Liver (tissue), 9 donors: ENCODE results near the gene NIPAL1. TPM values are rescaled to one million over a fixed set of nuclear protein-coding genes. Genes with fewer than 3 reads are reported as not detected.
"Not testable (repeated sequence)": the region's sequence is repeated elsewhere in the genome, so short reads cannot be mapped to it uniquely, and the experiment has no call there.

Experiments
- DNase-seq: peaks from one replicate; pipeline ENCODE4 v3.0.0-alpha.2; 2017; ENCODE audit warnings: low spot score
- H3K27ac ChIP-seq, 2 donors: one replicate each; pipeline ENCODE4 v1.7.0; 2013; ENCODE audit warnings: inconsistent platforms in 2 of 2, low read length in 2 of 2, control low read depth in 1 of 2, low read depth in 1 of 2, mild to moderate bottlenecking in 1 of 2
- H3K27me3 ChIP-seq, 4 donors: one replicate each; pipeline versions ENCODE4 v1.6.1 to v1.7.0; 2013; ENCODE audit warnings: low read length in 3 of 4, inconsistent platforms in 1 of 4, mild to moderate bottlenecking in 1 of 4, moderate library complexity in 1 of 4; ENCODE audit not compliant: control insufficient read depth in 4 of 4, insufficient read depth in 4 of 4
- H3K36me3 ChIP-seq, 4 donors: one replicate each; pipeline versions ENCODE4 v1.6.1 to v1.7.0; 2013; ENCODE audit warnings: low read length in 3 of 4, mild to moderate bottlenecking in 3 of 4, low read depth in 1 of 4, moderate library complexity in 1 of 4; ENCODE audit not compliant: control insufficient read depth in 4 of 4, insufficient read depth in 3 of 4
- H3K4me1 ChIP-seq, 4 donors: one replicate each; pipeline versions ENCODE4 v1.6.1 to v1.7.0; 2013; ENCODE audit warnings: low read length in 3 of 4, mild to moderate bottlenecking in 3 of 4, moderate library complexity in 1 of 4; ENCODE audit not compliant: control insufficient read depth in 4 of 4, insufficient read depth in 4 of 4
- H3K4me3 ChIP-seq, 3 donors: one replicate each; pipeline versions ENCODE4 v1.6.1 to v1.7.0; 2013; ENCODE audit warnings: low read length in 3 of 3, control low read depth in 1 of 3, low read depth in 1 of 3, mild to moderate bottlenecking in 1 of 3
- H3K9ac ChIP-seq, 2 donors: one replicate each; pipeline ENCODE4 v1.7.0; 2013; ENCODE audit warnings: low read length in 2 of 2, mild to moderate bottlenecking in 2 of 2, moderate library complexity in 2 of 2, control low read depth in 1 of 2, low read depth in 1 of 2
- H3K9me3 ChIP-seq, 4 donors: one replicate each; pipeline versions ENCODE4 v1.6.1 to v1.7.0; 2013; ENCODE audit warnings: low read length in 3 of 4; ENCODE audit not compliant: control insufficient read depth in 4 of 4
- EGR1 ChIP-seq, 2 donors: IDR thresholded peaks; 2 replicates each; pipeline ENCODE4 v1.6.1; 2016 to 2018; ENCODE audit warnings: antibody characterized with exemption in 2 of 2, low read depth in 2 of 2
- FOXA1 ChIP-seq: IDR thresholded peaks from 2 replicates; pipeline ENCODE4 v1.6.1; 2016; ENCODE audit warnings: antibody characterized with exemption
- GABPA ChIP-seq, 2 donors: IDR thresholded peaks in 1 of 2; conservative IDR thresholded peaks in 1 of 2; 2 replicates each; pipeline ENCODE4 v1.6.1; 2016; ENCODE audit warnings: antibody characterized with exemption in 2 of 2, mild to moderate bottlenecking in 1 of 2, moderate library complexity in 1 of 2
- HNF4A ChIP-seq, 2 donors: conservative IDR thresholded peaks; 2 replicates each; pipeline ENCODE4 v1.6.1; 2016; ENCODE audit warnings: antibody characterized with exemption in 2 of 2, mild to moderate bottlenecking in 2 of 2
- HNF4G ChIP-seq: IDR thresholded peaks from 2 replicates; pipeline ENCODE4 v1.6.1; 2016; ENCODE audit warnings: antibody characterized with exemption
- JUND ChIP-seq, 2 donors: IDR thresholded peaks; 2 replicates each; pipeline ENCODE4 v1.6.1; 2016; ENCODE audit warnings: antibody characterized with exemption in 2 of 2
- NR2F2 ChIP-seq: IDR thresholded peaks from 2 replicates; pipeline ENCODE4 v1.6.1; 2016; ENCODE audit warnings: antibody characterized with exemption
- RAD21 ChIP-seq, 2 donors: IDR thresholded peaks; 2 replicates each; pipeline ENCODE4 v1.6.1; 2016; ENCODE audit warnings: antibody characterized with exemption in 2 of 2, mild to moderate bottlenecking in 2 of 2
- SP1 ChIP-seq: IDR thresholded peaks from 2 replicates; pipeline ENCODE4 v1.6.1; 2018; ENCODE audit warnings: antibody characterized with exemption, mild to moderate bottlenecking
- TAF1 ChIP-seq: conservative IDR thresholded peaks from 2 replicates; pipeline ENCODE4 v1.6.1; 2016; ENCODE audit warnings: antibody characterized with exemption, mild to moderate bottlenecking
- YY1 ChIP-seq: IDR thresholded peaks from 2 replicates; pipeline ENCODE4 v1.6.1; 2016; ENCODE audit warnings: antibody characterized with exemption, mild to moderate bottlenecking
- WGBS: extraction: QIAGEN DNeasy Blood & Tissue Kit; methylation state at CpG from one replicate; pipeline ENCODE4 v1.1.7; 2013; 5-methylcytosine and 5-hydroxymethylcytosine counted together
- polyA plus RNA-seq, 2 donors: library from polyadenylated mRNA; stranded (reverse) in 1 of 2; unstranded in 1 of 2; fragments of 200-250 nt in 1 of 2; fragments of >200 nt in 1 of 2; fragmentation: Nextera tagmentation in 1 of 2; extraction: Ambion mirVana in 1 of 2; gene quantifications; one replicate each; pipeline versions ENCODE4 v1.2.1 to v1.2.3, GENCODE V29; 2013 to 2015
- total RNA-seq, 2 donors: library from RNA; depleted of rRNA; stranded (reverse); fragments of >200 nt; gene quantifications; one replicate each; pipeline ENCODE4 v1.2.3, GENCODE V29; 2014
- TF ChIP-seq, protein P1 (sequence below): fragments of 150-350 bp; IDR thresholded peaks from 2 replicates; pipeline ENCODE4 v1.5.1; 2017; ENCODE audit warnings: improper control_type of control experiment, low read depth, low read length; ENCODE audit not compliant: missing input control
- TF ChIP-seq, protein P2 (sequence below): IDR thresholded peaks from 2 replicates; pipeline ENCODE4 v1.6.1; 2016; ENCODE audit warnings: antibody characterized with exemption, mild to moderate bottlenecking
- donor health status: healthy.
- donor health status: healthy.
- donor health status: healthy.
- donor health status: healthy.
- donor health status: healthy.

The NIPAL1 gene
- total and polyA plus RNA-seq, 4 donors: 2.5 to 10.7 (median 6.1) TPM

DNA sequence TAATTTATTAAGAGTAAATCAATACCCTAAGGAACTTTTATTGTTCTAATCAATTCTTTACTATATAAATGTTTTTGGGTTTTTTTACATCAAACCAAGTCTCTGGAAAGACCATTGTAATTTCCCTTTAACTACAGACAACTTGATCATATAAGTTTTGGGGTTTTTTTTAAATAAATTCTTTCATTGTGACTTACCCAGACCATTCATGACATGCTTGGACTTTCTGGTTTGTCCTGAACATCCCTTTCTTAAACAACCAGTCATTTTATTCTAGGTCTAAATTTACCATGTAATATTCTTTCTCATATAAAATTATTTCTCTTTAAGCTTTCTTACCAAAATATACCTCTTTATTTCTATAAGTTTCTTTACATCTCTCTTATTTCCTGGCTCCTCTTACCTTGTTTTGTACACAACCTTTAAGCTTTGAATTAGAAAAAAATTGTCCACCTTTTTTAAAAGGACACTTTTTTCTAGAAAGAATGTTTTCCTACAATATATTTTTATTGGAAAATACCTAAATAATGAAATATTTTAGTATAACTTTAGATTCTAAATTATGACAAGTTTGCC, 8.5 kb upstream of the NIPAL1 start:
- TF ChIP-seq GABPA (IDR thresholded peaks at IDR 0.05 in 1 of 2, conservative IDR thresholded peaks at IDR 0.05 in 1 of 2) (no peak), FOXA1 (no peak), SP1 (no peak), TAF1 (no peak), JUND (IDR thresholded peaks at IDR 0.05) (no peak), HNF4A (conservative IDR thresholded peaks at IDR 0.05) (no peak), RAD21 (IDR thresholded peaks at IDR 0.05) (no peak), HNF4G (no peak), EGR1 (IDR thresholded peaks at IDR 0.05; ENCODE audit: low read depth in 2 of 2) (no peak), YY1 (no peak), NR2F2 (no peak)
- TF ChIP-seq, protein P1, sequence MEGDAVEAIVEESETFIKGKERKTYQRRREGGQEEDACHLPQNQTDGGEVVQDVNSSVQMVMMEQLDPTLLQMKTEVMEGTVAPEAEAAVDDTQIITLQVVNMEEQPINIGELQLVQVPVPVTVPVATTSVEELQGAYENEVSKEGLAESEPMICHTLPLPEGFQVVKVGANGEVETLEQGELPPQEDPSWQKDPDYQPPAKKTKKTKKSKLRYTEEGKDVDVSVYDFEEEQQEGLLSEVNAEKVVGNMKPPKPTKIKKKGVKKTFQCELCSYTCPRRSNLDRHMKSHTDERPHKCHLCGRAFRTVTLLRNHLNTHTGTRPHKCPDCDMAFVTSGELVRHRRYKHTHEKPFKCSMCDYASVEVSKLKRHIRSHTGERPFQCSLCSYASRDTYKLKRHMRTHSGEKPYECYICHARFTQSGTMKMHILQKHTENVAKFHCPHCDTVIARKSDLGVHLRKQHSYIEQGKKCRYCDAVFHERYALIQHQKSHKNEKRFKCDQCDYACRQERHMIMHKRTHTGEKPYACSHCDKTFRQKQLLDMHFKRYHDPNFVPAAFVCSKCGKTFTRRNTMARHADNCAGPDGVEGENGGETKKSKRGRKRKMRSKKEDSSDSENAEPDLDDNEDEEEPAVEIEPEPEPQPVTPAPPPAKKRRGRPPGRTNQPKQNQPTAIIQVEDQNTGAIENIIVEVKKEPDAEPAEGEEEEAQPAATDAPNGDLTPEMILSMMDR: no peak
- TF ChIP-seq, protein P2, sequence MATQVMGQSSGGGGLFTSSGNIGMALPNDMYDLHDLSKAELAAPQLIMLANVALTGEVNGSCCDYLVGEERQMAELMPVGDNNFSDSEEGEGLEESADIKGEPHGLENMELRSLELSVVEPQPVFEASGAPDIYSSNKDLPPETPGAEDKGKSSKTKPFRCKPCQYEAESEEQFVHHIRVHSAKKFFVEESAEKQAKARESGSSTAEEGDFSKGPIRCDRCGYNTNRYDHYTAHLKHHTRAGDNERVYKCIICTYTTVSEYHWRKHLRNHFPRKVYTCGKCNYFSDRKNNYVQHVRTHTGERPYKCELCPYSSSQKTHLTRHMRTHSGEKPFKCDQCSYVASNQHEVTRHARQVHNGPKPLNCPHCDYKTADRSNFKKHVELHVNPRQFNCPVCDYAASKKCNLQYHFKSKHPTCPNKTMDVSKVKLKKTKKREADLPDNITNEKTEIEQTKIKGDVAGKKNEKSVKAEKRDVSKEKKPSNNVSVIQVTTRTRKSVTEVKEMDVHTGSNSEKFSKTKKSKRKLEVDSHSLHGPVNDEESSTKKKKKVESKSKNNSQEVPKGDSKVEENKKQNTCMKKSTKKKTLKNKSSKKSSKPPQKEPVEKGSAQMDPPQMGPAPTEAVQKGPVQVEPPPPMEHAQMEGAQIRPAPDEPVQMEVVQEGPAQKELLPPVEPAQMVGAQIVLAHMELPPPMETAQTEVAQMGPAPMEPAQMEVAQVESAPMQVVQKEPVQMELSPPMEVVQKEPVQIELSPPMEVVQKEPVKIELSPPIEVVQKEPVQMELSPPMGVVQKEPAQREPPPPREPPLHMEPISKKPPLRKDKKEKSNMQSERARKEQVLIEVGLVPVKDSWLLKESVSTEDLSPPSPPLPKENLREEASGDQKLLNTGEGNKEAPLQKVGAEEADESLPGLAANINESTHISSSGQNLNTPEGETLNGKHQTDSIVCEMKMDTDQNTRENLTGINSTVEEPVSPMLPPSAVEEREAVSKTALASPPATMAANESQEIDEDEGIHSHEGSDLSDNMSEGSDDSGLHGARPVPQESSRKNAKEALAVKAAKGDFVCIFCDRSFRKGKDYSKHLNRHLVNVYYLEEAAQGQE: no peak
- DNase-seq: no peak
- Histone ChIP-seq H3K27ac (no peak overlapping the region), H3K9me3 (no peaks in the 10 kb centered on the region), H3K36me3 (peaks cover 0 to 4% (median 1%) of the 10 kb centered on the region in 4 donors), H3K4me3 (no peak overlapping the region), H3K9ac (no peak overlapping the region), H3K27me3 (no peaks in the 10 kb centered on the region), H3K4me1 (no peaks in the 10 kb centered on the region)

DNA sequence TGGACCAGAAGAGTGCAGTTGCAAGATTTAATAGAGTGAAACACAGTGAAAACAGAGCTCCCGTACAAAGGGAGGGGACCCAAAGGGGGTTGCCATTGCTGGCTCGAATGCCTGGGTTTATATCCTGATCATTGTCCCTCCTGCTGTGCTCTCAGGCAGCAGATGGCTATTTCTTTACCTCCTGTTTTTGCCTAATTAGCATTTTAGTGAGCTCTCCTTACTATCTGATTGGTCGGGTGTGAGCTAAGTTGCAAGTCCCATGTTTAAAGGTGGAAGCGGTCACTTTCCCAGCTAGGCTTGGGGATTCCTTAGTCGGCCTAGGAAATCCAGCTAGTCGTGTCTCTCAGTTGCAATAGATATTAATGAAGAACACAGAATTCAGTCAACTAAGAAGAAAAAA, 5.7 kb upstream of the NIPAL1 start:
- not testable (repeated sequence) for H3K9me3 ChIP-seq, H3K36me3 ChIP-seq, H3K9ac ChIP-seq, H3K27ac ChIP-seq, H3K4me1 ChIP-seq, H3K4me3 ChIP-seq, DNase-seq, H3K27me3 ChIP-seq
- WGBS: 85% methylated on average over 6 of the region's 6 CpGs

DNA sequence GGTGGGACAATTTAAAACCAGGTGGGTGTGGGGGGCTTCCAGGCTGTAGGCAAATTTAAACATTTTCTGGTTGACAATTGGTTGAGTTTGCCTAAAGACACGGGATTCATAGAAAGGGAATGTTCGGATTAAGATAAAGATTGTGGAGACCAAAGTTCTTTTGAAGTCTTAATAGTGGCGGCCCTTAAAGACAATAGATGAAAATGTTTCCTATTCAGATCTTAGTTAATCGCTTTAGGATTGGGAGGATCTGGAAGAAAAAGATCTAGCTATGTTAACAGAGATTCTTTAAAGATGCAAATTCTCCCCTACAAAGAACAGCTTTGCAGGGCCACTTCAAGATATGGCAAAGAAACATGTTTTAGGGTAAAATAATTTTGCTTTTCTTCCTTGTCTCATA, 4.8 kb upstream of the NIPAL1 start:
- no peaks in the 10 kb centered on the region for H3K9me3 ChIP-seq
- no peak overlapping the region for H3K4me3 ChIP-seq
- TF ChIP-seq RAD21 (IDR thresholded peaks at IDR 0.05) (no peak), FOXA1 (no peak), NR2F2 (no peak), GABPA (IDR thresholded peaks at IDR 0.05 in 1 of 2, conservative IDR thresholded peaks at IDR 0.05 in 1 of 2) (no peak)
- no peak overlapping the region for H3K9ac ChIP-seq
- no peak overlapping the region for H3K27ac ChIP-seq
- peaks cover 0 to 4% (median 1%) of the 10 kb centered on the region in 4 donors for H3K36me3 ChIP-seq
- peaks cover 0 to 13% (median 6%) of the 10 kb centered on the region in 4 donors for H3K4me1 ChIP-seq
- no peaks in the 10 kb centered on the region for H3K27me3 ChIP-seq
- 93% methylated on average over 4 of the region's 4 CpGs for WGBS
- no peak for DNase-seq
